KG1 (cell line): ENCODE data around the gene KIFAP3.
A peak's percentile ranks its signal among the peaks of the same experiment; 100 is the strongest.

ENCODE experiments used
- DNase-seq: peaks from one replicate; lab custom pipeline; 2025; lab: John Stamatoyannopoulos, UW

KIFAP3 gene

DNA sequence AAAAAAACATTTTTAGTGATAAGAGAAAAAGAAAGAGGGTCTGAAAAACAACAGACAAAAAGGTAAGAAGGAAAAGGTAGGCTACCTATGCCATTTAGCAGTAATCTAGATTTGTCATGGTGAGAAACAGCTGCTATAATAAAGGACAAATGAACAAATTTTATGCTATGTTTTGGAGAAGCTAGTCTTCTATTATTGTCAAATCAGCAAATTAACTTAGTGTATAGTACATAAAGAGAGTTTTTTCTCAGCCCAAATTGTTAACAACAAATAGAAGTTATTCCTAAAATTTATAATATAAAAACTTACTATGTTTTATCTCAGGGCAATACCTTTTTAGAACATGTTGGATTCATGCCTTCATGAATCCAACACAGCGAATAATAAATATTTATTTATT lies 88.7 kb downstream of the KIFAP3 start:
- no peak for DNase-seq

GRCh38 chr1:169974067-169974466 lies 100.4 kb downstream of the KIFAP3 start:
- no peak for DNase-seq

- no peak for DNase-seq
Observed at GRCh38 chr1:169970114-169970513, 104.4 kb downstream of the KIFAP3 start.

- no peak for DNase-seq
Observed at GRCh38 chr1:169968174-169968573, 106.3 kb downstream of the KIFAP3 start.

- DNase-seq: no peak
Observed at GRCh38 chr1:169964206-169964605, 110.3 kb downstream of the KIFAP3 start.

DNA sequence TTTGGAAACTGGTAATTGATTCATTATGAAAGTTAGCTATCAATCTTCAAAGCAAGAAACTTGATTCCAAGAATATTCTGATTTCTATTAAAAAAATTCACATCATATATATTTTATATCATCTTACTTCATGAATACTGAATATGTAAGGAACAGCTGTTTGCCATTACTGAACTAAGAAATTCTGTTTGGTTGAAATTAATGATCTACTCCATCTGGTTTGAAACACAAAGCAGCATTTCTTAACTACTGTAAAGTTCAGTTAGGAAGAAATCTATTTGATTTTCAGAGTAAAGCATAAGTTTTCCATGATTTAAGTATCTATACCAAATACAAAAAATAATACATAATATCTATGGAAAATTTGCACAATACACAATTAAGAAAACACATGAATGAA lies 114.8 kb downstream of the KIFAP3 start:
- no peak for DNase-seq

- DNase-seq: no peak
Observed at GRCh38 chr1:169958987-169959386, 115.5 kb downstream of the KIFAP3 start.

DNA sequence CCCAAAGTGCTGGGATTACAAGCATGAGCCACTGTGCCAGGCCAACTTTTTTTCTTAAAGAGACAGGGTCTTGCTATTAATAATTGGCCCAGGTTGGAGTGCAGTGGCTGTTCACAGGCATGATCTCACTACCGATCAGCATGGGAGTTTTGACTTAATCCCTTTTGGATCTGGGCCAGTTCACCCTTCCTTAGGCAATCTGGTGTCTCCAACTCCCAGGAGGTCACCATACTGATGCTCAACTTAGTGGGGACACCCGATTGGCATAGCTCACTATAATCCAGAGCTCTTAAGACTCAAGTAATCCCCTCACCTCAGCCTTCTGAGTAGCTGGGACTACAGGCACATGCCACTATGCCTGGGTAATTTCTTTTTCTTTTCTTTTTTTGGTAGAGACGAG lies 116.6 kb downstream of the KIFAP3 start:
- no peak for DNase-seq

- no peak for DNase-seq
Observed at GRCh38 chr1:169951108-169951507, 123.4 kb downstream of the KIFAP3 start.

DNA sequence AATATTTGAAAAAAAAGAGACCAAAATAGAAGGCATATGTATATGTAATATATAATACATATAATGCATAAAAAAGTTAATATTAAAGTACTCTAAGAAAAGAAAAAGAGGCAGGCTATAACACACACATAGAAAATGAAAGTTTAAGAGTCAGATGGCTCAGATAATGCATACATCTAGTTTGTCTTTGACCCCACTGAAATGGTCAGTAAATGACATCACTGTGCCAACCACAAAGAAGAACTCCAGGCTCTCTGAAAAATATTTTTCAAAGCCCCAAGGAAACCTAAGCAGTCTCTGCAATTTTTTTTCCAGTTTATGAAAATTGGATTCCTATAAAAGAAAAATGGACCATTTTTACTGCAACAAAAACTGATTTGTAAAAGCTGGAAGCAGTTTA lies 125.4 kb downstream of the KIFAP3 start:
- DNase-seq: no peak

DNA sequence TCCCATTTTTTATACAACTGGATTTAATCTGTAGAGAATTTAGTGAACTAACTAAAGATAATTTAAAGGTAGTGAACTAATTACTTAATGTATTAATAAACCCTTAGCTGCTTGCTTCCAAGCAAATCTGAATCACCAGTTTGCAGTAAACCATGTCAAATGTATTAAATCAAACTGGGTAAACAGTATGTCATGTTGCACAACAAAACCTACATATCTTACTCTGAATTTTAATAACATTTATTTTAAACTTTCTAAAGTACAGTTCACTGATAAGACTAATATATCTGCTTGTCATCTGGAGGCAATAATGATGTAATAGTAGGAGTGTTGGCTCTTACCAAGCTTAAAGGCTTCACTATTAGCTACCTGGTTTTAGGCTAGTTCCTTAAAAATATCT lies 128.3 kb downstream of the KIFAP3 start:
- no peak for DNase-seq

DNA sequence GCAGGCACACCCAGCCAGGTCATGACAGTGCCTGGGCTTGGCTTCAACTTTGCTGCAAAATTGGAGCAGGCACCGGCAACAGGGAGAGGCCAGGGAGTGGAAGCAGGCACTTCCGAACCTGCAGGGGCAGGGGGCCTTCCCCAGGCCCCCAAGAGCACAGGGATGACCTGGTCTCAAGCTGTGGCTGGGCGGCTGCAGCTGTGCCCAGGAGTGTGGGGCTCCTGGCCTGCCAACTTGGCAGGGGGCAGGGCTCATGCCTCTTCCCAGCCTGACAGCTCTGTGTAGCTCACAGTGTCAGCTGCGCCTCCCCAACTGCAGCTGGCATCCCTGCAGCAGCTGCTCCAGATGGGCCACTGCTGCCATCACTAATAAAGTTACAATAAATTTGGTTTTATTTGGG lies 129.3 kb downstream of the KIFAP3 start:
- DNase-seq: no peak

GRCh38 chr1:169944621-169945020 lies 129.9 kb downstream of the KIFAP3 start:
- DNase-seq: no peak

DNA sequence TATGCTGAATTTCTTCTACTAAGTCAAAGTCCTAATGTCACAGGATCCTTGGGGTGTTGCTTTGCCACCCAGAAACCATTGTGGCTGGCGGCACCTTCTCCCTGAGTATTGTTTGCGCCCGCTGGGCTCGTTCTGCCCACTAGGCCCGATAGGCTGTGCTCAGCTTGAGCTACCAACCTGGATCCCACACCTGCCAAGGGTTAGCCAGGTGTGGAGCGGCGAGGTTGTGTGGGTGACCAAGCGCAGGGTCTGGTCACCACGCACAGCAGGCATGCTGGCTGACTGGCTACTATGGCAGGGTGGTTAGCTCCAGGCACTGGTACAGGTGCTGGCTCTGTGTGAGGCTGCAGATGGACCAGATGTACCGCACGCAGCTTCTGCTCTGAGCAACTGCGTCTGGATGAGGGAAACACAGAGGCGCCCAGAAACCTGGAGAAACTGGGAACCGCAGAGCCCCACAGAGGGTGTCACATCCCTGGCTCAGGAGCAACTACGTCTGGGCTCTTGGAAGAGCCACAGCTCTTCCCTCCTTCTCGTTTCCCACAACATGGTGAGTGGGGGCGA lies 130.4 kb downstream of the KIFAP3 start:
- no peak for DNase-seq

DNA sequence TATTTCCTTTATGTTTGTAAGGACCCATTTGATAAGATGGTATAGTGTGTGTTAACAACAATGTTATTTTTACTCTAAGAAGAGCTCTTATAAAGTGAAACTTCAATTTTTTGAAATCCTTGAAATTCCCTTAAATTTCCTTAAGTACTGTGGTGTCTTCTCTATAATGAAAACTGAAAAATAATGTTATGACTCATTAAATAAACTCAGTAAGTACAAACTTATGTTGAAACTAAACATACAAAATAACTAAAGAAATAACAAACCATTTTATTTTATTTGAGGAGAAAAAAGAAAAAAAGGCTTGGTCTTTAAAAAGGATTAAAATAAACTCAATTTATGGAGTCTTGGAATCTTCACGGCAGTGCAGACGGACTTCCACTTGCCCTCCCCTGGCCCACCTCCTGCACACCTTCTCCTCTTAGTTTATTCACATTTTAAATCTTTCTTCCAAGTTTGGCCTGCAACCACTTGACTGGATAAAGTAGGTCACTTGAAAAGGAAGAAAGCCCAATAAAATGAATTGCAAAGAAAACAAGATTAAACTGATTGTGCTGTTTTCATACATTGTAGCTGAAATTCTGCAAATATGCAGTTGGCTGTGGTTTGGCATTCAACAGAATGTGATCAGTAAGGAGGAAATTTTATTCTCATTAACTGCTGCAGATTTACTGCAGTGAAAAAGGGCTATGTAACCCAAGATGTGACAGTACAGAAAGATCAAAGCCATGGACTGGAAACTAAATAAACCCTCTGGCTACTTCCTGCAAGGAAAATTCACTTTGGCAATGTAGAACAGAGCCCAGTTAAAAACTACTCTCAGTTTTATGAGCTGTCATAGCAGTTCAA lies 132.3 kb downstream of the KIFAP3 start:
- no peak for DNase-seq

DNA sequence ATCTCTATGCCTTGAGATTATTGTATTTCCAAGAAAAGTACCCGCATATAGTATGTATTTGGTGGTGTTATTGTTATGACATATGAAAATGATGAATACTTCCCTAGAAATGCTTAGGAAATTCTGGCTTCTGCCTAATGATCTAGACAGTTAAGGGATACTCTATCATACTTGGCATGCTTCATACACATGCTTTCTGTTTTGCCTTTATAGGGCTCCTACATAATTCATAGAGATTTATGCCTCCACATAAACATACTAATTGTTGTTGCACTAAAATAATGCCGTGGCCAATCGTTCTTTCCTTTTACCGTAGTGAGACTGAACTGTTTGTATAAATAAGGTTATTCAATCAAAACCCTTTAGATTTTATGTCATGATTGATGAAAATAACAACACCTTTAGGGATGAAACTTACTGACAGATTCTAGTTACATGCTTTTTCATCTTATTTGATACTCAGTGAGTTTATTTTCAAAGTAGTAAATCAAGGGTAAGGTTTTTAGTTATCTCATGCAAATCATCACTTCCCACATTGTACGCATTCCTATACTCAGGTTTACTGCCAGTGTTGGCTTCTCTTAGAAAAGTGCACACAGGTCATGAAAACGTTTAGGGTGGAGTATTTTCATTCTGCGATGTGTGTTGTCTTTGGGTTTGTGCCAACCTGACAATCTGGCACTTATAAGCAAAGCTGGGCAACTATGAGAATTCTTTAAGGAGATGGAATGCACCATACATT lies 140.3 kb downstream of the KIFAP3 start:
- DNase-seq: no peak

GRCh38 chr1:169931795-169932231 lies 142.7 kb downstream of the KIFAP3 start:
- no peak for DNase-seq

GRCh38 chr1:169929210-169929526 lies 145.3 kb downstream of the KIFAP3 start:
- no peak for DNase-seq

DNA sequence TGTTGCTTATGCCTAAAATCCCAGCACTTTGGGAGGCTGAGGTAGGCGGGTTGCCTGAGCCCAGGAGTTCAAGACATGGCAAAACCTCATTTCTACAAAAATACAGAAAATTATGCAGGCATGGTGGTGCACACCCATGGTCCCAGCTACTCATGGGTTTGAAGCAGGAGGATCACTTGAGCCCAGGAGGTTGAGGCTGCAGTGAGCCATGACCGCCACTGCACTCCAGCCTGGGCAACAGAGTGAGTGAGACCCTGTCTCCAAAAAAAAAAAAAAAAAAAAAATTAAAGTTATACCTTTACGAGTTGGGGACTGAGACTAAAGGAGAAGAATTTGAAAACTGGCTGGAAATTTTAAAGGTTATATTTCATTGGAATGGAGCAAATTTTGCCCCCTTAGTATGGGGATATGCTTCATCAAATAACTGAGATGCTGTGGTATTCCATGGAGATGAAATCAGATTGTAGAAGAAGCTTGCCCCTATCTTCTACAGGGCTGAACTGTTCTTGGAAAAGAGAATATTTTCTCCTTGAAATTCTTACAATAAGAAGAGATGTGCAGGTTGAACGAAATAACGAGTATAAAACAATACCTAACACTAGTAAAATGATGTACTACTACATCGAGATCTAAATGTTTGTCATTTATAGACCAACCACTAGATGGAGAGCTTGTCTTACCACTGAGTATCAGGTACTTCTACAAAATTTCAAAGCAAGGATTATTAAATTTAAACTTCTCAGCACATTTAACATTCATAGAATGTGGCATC lies 145.9 kb downstream of the KIFAP3 start:
- peak; percentile 9 for DNase-seq

GRCh38 chr1:169925505-169926482 lies 148.7 kb downstream of the KIFAP3 start:
- DNase-seq: no peak

- DNase-seq: no peak
Observed at GRCh38 chr1:169924829-169925228, 149.7 kb downstream of the KIFAP3 start.
